SK-N-MC (cell line): Measurements from ENCODE around the gene TMEM175.

Experiments used
- EZH2 ChIP-seq: fragments of 200-600 bp; sonication (generic); IDR thresholded peaks from one replicate; pipeline ENCODE4 v1.6.1; 2017; ENCODE audit warnings: antibody characterized with exemption
- FOXP2 ChIP-seq: optimal IDR thresholded peaks from 2 replicates; pipeline ENCODE3; 2011; ENCODE audit warnings: mild to moderate bottlenecking, moderate library complexity; ENCODE audit not compliant: insufficient read depth; ENCODE audit errors: extremely low read length, control extremely low read depth
- POLR2AphosphoS5 ChIP-seq: IDR thresholded peaks from 2 replicates; pipeline ENCODE4 v1.6.1; 2012; ENCODE audit warnings: mild to moderate bottlenecking, low read depth, low read length, borderline replicate concordance

DNA sequence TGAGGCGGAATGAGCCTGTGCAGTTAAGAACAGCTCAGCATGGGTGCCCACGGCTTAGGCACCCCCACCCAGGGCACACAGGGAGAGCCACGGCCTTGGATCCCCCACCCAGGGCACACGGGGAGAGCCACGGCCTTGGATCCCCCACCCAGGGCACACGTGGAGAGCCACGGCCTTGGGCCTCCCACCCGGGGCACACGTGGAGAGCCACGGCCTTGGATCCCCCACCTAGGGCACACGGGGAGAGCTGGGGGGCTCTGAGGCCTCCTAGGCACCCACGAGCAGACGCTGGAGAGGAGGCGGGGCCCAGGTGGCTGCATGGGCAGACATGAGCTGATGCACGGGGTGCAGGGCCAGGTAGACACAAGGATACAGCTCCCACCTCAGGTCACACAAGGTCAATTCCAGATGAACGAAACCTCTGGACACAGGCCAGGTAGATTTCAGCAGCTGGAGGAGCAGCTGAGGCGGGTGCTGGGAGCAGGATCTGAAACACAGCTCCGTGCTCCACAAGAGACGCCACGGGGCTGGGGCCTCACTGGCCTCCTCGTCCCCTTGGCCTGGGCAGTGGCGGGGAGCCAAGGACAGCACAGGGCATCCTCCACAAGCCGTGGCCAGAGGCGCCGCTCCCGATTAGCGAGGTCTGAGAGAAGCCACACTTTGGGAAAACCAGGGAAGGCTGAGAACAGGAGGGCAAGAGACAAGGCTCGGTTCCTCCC is 30.9 kb upstream of the TMEM175 start:
- TF ChIP-seq POLR2AphosphoS5 (no peak), EZH2 (no peak), FOXP2 (no peak)
